ENCODE data around the gene CUX1.
A peak's percentile ranks its signal among the peaks of the same experiment; 100 is the strongest.

CUX1 gene

GRCh38 chr7:102272917-102273748, 455.7 kb downstream of the CUX1 start:
- ATAC-seq: no peak
- TF ChIP-seq, protein P1, sequence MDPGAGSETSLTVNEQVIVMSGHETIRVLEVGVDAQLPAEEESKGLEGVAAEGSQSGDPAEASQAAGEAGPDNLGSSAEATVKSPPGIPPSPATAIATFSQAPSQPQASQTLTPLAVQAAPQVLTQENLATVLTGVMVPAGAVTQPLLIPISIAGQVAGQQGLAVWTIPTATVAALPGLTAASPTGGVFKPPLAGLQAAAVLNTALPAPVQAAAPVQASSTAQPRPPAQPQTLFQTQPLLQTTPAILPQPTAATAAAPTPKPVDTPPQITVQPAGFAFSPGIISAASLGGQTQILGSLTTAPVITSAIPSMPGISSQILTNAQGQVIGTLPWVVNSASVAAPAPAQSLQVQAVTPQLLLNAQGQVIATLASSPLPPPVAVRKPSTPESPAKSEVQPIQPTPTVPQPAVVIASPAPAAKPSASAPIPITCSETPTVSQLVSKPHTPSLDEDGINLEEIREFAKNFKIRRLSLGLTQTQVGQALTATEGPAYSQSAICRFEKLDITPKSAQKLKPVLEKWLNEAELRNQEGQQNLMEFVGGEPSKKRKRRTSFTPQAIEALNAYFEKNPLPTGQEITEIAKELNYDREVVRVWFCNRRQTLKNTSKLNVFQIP (CRISPR knock-in tag; IDR thresholded peaks at IDR 0.05; ENCODE audit: borderline replicate concordance, low read depth): no peak
- TF ChIP-seq ZNF8 (CRISPR knock-in tag; IDR thresholded peaks at IDR 0.05): no peak
- TF ChIP-seq ESRRG (CRISPR knock-in tag; IDR thresholded peaks at IDR 0.05): no peak
- TF ChIP-seq ZC3H10 (CRISPR knock-in tag; IDR thresholded peaks at IDR 0.05): no peak
- no peak for TF ChIP-seq OSR1 (CRISPR knock-in tag; IDR thresholded peaks at IDR 0.05)
- no peak for TF ChIP-seq ISL1 (CRISPR knock-in tag; IDR thresholded peaks at IDR 0.05)
- TF ChIP-seq TSHZ2 (CRISPR knock-in tag; IDR thresholded peaks at IDR 0.05): no peak
- TF ChIP-seq ARNTL (CRISPR knock-in tag; IDR thresholded peaks at IDR 0.05; ENCODE audit: borderline replicate concordance, low read depth): no peak
- no peak for TF ChIP-seq ZFP30 (CRISPR knock-in tag; IDR thresholded peaks at IDR 0.05)
- TF ChIP-seq RARB (CRISPR knock-in tag; IDR thresholded peaks at IDR 0.05): no peak
- TF ChIP-seq ZNF70 (CRISPR knock-in tag; IDR thresholded peaks at IDR 0.05): no peak

GRCh38 chr7:102273749-102274712, 456.6 kb downstream of the CUX1 start:
- peak; percentile 72 for ATAC-seq
- TF ChIP-seq PPARA (CRISPR knock-in tag; IDR thresholded peaks at IDR 0.05; ENCODE audit: borderline replicate concordance) (no peak), ZNF70 (CRISPR knock-in tag; IDR thresholded peaks at IDR 0.05) (no peak), ZNF8 (CRISPR knock-in tag; IDR thresholded peaks at IDR 0.05) (no peak)

GRCh38 chr7:102275123-102275703, 457.8 kb downstream of the CUX1 start:
- no peak for TF ChIP-seq ISL1 (CRISPR knock-in tag; IDR thresholded peaks at IDR 0.05)
- TF ChIP-seq, protein P2, sequence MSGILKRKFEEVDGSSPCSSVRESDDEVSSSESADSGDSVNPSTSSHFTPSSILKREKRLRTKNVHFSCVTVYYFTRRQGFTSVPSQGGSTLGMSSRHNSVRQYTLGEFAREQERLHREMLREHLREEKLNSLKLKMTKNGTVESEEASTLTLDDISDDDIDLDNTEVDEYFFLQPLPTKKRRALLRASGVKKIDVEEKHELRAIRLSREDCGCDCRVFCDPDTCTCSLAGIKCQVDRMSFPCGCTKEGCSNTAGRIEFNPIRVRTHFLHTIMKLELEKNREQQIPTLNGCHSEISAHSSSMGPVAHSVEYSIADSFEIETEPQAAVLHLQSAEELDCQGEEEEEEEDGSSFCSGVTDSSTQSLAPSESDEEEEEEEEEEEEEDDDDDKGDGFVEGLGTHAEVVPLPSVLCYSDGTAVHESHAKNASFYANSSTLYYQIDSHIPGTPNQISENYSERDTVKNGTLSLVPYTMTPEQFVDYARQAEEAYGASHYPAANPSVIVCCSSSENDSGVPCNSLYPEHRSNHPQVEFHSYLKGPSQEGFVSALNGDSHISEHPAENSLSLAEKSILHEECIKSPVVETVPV (CRISPR knock-in tag; IDR thresholded peaks at IDR 0.05): no peak
- TF ChIP-seq, protein P3, sequence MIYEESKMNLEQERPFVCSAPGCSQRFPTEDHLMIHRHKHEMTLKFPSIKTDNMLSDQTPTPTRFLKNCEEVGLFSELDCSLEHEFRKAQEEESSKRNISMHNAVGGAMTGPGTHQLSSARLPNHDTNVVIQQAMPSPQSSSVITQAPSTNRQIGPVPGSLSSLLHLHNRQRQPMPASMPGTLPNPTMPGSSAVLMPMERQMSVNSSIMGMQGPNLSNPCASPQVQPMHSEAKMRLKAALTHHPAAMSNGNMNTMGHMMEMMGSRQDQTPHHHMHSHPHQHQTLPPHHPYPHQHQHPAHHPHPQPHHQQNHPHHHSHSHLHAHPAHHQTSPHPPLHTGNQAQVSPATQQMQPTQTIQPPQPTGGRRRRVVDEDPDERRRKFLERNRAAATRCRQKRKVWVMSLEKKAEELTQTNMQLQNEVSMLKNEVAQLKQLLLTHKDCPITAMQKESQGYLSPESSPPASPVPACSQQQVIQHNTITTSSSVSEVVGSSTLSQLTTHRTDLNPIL (CRISPR knock-in tag; IDR thresholded peaks at IDR 0.05; ENCODE audit: low read depth): no peak
- no peak for TF ChIP-seq ZNF565 (CRISPR knock-in tag; conservative IDR thresholded peaks at IDR 0.05; ENCODE audit: low read depth)
- TF ChIP-seq ARNTL (CRISPR knock-in tag; IDR thresholded peaks at IDR 0.05; ENCODE audit: borderline replicate concordance, low read depth): no peak
- TF ChIP-seq, protein P1 (CRISPR knock-in tag; IDR thresholded peaks at IDR 0.05; ENCODE audit: borderline replicate concordance, low read depth): no peak
- no peak for TF ChIP-seq ZC3H10 (CRISPR knock-in tag; IDR thresholded peaks at IDR 0.05)
- TF ChIP-seq ZNF70 (CRISPR knock-in tag; IDR thresholded peaks at IDR 0.05): no peak
- TF ChIP-seq SNAI2 (CRISPR knock-in tag; IDR thresholded peaks at IDR 0.05): no peak
- TF ChIP-seq CSDC2 (CRISPR knock-in tag; IDR thresholded peaks at IDR 0.05): no peak
- TF ChIP-seq GLIS3 (CRISPR knock-in tag; IDR thresholded peaks at IDR 0.05): no peak
- no peak for TF ChIP-seq PPARA (CRISPR knock-in tag; IDR thresholded peaks at IDR 0.05; ENCODE audit: borderline replicate concordance)
- TF ChIP-seq ZFP3 (CRISPR knock-in tag; IDR thresholded peaks at IDR 0.05): no peak
- no peak for TF ChIP-seq TOX (CRISPR knock-in tag; IDR thresholded peaks at IDR 0.05; ENCODE audit: borderline replicate concordance)
- TF ChIP-seq ZNF8 (CRISPR knock-in tag; IDR thresholded peaks at IDR 0.05): no peak
- TF ChIP-seq ZFP30 (CRISPR knock-in tag; IDR thresholded peaks at IDR 0.05): no peak
- TF ChIP-seq OSR1 (CRISPR knock-in tag; IDR thresholded peaks at IDR 0.05): no peak
- no peak for TF ChIP-seq TCF4 (CRISPR knock-in tag; IDR thresholded peaks at IDR 0.05; ENCODE audit: borderline replicate concordance)
- no peak for TF ChIP-seq RARB (CRISPR knock-in tag; IDR thresholded peaks at IDR 0.05)
- TF ChIP-seq ESRRG (CRISPR knock-in tag; IDR thresholded peaks at IDR 0.05): no peak
- ATAC-seq: no peak

Data from SK-N-SH treated with all-trans-retinoic acid at 6 μM for 48 hours (cell line).